NCI-H524 treated with DMSO at 0.1 percent for 48 hours (cell line): ENCODE results near the gene ARHGAP22.

Experiments
- DNase-seq: peaks from one replicate; lab custom pipeline; 2025; lab: John Stamatoyannopoulos, UW

ARHGAP22 gene

DNA sequence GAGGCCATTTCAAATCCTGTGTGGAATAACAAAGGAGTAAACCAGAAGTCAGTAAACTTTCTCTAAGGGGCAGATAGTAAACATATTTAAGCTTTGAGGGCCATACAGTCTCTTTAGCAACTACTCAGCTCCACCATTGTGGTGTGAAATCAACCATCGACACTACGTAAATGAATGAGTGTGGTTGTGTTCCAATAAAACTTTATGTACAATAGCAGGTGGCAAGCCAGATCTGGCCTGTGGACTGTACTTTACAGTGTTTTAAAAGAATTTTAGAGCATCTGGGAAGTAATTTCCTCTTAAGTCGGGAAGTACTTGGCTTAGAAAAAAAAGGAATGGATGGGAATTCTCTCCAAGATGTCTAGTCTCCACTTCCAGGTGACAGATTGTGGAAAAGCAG lies 71.3 kb downstream of the ARHGAP22 start:
- DNase-seq: no peak

DNA sequence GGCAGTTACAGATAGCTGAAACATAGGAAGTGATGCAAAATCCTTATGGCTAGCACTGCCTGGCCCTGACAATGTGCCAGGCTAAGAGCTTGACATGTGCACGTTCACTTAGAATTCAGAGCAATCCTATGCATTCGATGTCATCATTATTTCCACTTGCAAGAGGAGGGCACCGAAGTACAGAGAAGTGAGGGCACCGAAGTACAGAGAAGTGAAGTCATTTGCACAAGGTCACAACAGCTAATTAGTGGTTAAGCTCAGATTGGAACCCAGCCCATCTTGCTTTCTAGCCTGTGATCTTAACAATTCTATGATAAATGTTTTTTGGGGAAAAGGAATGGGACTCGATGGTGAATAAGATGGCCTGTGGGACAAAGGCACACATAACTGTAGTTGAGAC lies 73.4 kb downstream of the ARHGAP22 start:
- DNase-seq: no peak

DNA sequence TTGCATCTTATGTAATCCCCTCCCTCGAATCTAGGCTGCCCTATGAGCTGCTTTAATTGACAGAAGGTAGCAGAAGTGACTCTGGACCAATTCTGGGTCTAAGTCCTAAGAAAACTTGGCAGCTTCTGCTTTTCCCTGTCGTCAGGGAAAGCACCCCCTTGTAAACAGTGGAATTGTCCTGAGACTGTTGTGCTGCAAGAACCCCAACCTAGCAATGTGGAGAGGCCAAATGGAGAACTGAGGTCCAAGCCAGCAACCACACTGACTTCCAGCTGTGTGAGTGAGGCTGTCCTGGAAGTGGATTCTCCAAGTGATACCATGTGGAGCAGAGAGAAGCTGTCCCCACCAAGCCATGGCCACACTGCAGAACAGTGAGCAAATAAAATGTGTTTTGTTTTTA lies 75.5 kb downstream of the ARHGAP22 start:
- DNase-seq: no peak

DNA sequence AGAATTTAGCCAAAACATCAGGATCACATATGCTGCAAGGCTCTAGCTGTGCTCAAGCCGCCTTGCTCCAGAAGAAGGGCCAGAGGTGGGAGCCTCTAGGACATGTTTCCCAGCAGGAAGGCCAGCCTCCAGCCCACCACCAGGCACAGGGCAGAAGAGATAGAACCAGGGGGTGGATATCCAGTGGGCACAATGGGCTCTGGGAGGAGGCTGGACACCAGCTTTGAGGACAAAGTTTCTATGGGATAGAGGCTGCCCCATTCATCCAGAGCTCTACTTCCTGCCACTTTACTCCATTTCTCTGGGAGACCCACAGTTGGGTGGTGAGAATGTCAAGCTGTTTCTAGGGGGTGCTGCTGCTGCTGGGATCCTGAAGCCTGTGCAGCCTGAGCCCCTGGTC lies 77.1 kb downstream of the ARHGAP22 start:
- DNase-seq: no peak

DNA sequence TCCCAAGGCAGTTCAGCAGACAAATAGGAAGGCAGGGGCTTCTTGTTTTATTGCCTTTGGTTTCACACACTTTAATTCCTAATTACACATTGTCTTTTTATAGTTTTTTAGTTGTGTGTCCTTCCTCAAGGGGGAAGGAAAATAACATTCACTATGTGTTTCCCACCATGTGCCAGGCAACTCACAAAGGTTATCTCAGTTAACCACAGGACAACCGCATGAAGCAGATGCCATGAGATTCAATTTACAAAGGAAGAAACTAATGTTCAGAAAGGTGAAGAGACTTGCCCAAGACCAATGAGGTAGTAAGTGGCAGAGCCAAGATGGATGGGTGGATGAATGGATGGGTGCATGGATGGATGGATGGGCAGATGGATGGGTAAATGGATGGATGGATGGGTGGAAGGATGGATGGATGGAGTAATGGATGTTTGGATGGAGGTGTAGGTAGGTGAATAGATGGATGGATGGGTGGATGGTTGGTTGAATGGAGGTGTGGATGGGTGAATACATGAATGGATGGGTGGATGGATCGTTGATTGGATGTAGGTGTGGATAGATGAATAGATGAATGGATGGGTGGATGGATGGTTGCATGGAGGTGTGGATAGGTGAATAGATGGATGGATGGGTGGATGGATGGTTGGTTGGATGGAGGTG lies 77.9 kb downstream of the ARHGAP22 start:
- DNase-seq: no peak

DNA sequence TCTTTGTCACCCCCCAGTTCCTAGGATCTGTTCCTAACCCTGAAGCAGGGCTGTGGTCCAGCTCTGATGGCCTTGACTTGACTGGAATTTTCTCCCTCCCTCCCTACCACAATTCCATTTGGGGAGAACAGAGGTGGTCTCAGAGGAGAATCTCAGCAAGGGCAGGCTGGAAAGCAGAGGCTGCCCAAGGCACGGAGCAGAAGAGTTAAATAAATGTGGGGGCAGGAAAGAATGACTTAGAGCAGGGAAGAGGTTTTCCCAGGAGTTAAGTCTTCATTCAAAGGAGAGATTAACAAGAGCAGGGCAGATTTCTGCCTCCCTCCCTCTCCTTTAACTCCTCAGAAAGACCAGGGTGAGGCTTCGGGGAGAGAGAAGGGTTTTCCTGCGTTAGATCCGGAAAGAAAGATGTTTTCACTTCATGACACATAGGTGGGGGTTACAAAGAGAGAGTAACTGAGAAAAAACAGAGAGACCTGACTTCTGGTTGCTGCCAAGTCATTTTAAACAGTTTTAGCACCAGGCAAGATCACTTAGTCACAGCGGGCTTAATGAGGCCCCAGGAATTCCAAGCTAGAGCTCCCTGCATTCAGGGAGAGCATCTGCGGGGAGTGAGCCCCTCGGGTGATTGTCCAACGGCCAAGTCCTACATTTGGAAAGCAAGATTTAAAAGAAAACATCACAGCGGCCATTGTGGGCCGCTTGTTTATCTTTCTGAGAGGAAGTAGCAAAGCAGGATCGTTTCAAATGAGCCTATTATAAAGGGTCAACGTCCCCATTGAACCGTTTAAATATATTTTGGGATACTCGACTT lies 78.7 kb downstream of the ARHGAP22 start:
- DNase-seq: no peak

DNA sequence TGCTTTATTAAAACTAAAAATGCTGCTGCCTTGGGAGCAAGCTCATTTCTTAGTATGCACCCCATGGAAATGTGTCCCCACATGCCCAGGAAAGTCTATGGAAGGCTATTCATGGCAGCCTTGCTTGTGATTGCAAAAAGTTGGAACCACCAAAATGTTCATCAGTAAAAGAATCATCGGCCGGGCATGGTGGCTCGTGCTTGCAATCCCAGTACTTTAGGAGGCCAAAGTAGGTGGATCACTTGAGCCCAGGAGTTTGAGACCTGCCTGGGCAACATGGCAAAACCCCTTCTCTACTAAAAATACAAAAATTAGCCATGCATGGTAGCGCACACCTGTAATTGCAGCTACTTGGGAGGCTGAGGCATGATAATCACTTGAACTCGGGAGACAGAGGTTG lies 79.8 kb downstream of the ARHGAP22 start:
- no peak for DNase-seq

DNA sequence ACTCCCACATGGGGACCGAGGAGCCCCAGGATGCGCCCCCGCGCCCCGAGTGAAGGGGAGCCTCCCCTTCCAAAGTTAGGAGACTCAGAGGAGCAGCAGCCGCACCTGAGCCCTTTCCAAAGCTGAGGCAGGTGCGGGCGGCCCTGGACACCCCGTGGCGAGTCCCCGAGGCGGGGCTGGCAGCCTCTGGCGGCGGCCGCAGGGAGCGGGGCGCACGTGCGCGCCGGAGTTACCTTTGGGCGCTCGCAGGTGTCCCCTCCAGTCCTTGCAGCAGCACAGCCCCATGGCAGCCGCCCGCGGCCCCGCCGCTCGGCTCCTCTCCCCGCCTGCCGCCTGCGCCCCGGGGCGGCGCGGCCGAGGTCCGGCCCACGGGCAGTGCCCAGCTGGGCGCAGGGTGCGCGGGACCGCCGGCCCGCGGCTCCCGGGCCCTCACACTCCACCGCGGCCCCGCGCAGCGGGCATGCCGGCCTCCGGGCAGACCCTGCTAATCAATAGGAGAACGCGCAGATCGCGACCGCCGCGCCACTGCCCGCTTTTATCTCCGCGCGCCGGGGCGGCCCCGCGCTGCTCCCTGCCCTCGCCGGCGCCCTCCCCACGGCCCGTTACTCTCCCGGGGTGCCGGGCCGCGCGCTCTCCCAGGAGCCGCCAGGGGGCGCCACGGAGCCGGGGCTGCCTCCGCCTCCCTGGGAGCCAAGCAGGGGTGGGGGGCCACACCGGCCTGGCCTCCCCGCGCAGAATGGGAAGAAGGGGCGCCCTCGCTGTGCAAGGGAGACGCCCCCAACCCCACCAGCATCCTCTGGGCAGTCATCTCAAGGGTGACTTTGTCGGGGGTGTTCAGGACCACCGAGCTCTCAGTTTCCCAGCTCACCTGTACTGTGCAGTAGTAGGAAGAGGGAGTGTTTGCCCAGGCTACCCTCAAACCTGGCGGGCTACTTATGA lies 80.8 kb downstream of the ARHGAP22 start:
- no peak for DNase-seq

DNA sequence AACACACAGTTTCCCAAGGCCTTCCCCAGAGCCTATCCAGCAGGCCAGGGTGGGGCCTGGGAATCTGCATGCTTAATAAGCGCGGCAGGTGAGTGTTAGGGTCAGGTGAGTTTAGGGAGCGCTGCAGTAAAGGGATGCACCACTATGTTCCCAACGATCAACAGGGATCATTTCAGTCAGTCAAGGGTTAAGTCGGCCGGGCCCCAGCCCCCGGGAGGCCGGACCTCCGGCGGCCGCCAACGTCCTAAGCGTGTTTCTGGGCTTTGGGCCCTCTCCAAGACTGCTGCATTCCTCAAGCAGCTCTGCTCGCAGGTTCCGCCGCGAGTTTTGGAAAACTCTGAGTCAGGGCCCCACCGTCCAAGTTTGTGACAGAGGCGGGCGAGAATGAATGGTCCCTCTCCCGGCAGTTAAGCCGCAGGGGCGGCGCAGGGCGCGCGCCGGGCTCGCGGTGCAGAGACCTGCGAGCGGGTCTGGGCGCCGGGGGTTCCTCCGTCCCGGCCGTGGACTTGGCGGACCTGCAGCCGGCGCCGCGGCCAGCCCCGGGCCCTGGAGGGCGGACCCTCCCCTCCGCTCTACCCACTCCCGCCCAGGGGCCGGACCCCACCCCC lies 81.6 kb downstream of the ARHGAP22 start:
- DNase-seq: no peak

DNA sequence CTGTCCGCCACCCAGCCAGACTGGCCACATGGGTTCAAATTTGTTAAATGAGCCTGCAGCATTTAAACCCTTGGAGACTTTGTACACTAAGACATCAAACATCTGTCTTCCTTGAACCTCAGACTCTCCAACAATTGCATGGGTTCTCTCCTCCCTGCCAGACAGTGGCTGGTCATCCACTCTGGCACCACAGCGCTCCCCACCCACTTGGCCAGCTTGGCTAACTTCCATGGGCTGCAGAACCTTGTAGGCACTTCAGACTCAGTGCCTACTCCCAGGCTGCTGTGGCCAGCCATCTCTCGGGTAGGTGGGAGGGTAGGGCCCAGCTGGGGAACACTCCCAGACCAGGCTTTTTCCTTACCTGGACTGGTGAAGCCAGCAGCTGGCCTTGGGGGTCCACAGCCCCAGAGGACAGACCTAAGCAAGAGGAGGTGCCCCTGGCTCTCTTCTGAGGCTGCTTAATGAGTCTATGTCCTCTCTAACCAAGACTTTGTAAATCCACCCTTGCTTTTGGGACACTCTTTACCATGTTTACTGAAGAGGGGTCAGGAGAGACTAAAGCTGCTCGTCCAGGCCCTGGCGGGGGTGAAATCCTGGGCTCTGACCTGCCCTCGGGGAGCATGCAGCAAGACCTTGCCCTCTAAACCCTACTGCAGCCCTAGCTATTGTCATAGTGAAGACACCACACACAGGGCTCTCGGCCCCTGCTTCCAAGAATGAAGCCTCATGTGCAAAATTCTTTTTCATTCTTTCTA lies 82.7 kb downstream of the ARHGAP22 start:
- DNase-seq: no peak

DNA sequence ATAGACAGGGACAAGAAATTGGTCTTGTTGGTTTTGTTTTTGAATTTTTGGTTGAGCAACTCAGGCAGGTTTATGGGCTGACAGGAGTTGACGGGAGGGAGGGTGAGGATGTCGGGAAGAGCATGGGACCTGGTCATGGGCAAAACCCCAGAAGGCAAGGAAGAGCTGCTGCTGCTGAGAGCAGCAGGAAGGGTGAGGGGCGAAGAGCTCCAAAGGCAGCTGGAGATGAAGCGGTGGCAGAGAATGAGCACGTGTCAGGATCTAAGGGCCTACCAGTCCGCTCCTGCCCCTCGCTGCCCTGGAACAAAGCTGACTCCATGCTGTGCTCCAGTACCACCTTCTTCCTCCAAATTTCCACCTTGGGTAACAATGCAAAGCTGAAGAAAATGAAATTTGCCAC lies 84.3 kb downstream of the ARHGAP22 start:
- no peak for DNase-seq

DNA sequence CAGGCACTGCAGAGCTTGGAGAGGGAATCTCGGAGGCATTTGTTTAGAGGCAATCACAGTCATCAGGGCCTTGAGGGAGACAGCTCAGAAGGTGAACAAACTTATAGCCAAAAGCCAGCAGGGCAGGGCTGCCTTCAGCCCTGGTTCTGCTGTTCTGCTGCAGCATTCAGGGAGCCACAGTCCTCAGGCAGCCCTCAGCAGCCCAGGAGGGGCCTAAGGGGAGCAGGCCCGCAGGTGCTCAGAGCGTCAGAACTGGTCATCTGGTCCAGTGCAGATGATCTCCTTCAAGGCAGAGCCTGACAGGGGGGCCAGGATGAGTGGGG lies 84.7 kb downstream of the ARHGAP22 start:
- DNase-seq: no peak

DNA sequence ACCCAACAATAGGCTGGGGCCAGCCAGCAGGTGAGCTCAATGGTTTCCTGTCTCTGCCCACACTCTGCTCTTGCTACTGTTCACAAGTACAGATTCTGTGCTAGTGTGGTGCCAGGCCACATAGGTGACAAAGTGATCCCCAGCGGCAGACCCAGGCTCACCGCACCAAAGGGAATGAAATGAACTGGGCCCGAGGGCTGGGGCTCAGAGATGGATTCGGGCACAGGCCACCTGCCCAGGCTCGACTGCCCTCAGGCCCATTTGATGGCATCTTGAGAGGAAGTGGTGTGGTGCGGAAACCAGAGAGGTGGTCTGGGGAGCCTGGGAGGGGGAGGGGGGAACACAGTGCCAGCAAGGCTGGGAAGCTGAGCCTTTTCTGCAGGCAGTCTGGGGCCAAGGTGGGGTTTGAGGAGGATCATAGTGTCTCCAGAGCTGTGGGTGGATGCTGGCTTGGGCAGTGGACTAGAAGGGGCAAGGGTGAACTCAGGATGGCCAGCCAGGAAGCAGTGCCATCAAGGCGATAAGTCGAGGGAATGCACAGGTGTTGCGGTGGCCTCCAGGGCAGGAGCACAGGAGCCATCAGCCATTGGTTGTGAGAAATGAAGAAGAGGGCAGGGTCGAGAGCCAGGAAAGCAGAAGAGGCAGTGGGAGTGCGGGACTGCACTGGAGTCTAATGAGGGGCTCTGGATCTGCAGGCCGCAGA lies 85.2 kb downstream of the ARHGAP22 start:
- DNase-seq: no peak

DNA sequence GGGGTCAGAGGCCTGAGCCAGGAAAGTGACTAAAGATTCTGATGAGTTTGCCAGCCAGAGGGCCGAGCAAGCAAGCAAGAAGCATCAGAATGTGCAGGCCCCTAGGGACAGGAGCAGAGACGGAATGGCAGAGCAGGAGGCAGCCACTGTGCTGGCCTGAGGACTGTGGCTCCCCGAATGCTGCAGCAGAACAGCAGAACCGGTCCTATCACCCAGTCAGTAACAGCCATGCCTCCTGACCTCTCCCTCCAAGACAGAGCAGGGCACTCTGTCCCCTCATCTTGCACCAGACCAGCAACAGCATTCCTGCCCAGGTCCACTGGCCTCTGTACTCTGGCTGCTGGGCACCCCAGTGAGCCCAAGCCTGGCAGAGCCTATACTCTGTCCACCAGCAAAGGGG lies 85.9 kb downstream of the ARHGAP22 start:
- DNase-seq: no peak

DNA sequence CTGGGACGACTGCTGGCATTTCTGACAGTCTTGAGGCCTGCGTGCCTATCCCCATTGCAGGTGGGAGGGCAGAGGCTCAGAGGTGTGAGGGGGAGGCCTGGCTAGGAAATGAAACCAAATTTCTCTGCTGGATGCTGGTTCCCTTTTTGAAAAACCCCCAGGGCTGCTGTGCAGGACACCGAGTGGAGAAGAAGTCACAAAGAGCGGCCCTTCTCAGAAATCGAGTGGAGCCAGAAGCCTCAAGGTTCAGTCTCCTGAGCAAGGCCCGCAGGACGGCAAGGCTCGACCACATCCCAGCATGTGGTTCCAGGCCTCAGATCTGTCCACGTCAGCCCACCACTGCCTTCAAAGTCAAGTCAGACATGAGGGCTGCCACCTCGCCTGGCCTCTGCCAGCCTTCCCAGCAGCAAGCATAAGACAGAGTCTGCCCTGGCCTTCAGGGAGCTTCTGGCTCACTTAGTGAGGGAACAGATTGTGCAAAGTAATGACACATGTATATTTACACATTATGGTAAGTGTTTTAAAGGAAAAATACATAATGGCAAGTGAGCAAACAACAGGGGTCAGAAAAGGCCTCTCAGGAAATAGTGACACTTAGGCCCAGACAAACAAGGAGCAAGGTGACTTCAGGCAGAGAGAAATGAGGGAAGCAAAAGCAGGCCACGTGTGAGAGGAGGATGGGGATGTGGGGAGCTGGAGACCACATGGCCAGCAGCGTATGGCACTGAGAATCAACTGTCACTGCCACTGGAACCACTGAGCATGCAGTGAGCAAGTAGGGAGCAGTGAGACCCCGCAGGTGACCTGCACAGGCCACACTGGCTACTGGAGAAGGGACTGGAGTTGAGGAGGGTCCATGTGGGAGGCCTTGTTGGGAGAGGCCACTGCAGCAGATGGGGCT lies 86.7 kb downstream of the ARHGAP22 start:
- no peak for DNase-seq

DNA sequence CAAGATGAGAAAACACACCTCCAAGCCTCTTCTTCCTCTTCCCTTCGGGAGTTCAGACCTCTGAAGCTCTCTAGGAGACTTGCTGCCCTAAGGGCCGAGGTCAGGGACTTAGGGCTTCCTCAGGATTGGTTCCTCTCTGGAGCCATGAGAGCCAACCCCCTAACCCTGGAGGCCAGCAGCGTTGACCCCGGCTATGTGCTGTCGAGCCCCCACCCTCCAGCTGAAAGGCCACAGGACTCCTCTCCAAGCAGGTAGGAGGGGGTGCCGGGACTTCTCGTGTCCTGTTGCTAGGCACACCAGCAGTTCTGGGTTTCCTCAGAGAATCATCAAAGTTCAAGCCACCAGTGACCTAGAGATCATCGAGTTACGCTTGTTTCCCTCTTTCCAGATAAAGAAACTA lies 87.4 kb downstream of the ARHGAP22 start:
- DNase-seq: no peak

DNA sequence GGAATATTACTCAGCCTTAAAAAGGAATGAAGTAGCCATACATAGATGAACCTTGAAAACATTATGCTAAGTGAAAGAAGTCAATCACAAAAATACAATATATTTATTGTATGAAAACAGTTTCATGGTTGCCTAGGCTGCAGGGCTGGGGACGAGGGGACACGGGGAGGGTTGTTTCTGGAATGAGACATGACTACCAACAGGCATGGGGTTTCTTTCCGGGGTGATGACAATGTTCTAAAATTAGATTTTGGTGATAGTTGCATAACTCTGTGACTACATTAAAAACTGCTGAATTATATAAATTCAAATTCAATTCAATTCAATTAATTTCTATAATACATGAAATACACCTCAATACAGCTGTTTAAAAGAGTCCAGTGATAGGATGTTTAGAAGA lies 88.0 kb downstream of the ARHGAP22 start:
- no peak for DNase-seq

DNA sequence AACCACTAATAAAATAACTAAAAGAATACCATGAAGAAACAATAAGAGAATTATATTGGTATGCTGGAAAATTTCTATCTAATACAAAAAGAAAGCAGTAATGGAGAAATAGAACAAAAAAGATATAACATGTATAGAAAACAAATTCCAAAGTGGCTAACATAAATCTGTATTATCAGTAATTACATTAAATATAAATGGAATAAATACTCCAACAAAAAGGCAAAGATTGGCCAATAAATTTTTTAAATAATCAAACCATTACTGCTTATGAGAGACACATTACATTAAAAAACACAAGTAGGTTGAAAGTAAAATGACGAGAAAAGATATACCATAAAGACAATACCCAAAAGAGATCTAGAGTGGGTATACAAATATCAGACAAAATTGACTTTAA lies 90.0 kb downstream of the ARHGAP22 start:
- no peak for DNase-seq

DNA sequence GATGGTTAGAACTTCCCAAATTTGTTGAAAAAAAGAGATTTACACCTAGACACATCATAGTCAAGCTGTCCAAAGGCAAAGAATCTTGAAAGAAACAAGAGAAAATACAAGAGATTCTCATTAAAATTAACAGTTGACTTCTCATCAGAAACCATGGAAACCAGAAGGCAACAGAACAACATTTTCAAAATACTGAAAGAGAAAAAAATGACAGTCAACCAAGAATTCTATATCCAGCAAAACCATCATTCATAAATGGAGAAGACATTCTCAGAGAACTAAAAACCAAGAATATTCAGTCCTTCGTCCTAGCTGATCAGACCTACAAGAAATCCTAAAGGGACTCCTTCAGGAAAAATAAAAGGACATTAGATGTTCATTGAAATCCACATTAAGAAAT lies 90.6 kb downstream of the ARHGAP22 start:
- DNase-seq: no peak

DNA sequence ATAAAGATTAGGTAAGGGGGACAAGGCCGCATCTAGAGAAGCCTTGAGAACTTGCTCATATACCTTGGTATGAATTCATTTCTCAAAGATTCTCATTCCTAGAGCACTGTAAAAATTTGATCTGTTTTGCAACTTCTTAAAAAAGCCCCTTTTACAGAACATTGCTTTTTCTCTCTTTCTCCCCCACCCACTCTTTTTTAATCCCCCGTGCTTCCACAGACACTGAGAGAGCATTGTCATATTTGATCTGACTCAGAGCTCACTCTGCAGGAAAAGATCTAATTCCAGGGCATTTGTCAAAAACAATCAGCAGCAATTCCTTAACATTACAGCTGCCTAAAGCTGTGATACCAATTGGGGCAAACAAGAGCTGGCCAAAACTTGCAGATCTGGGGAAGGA lies 92.0 kb downstream of the ARHGAP22 start:
- DNase-seq: no peak
